Stimulated activated CD8-positive, alpha-beta memory T cell treated with anti-CD3 and anti-CD28 coated beads, Interleukin-4, amount 100 ng/mL, for 24 hours (primary cell): Measurements from ENCODE around the gene C14orf119.
A peak's percentile ranks its signal among the peaks of the same experiment; 100 is the strongest.

Experiments
- DNase-seq: peaks from one replicate; pipeline ENCODE4 v3.0.0-alpha.2; 2020; ENCODE audit warnings: low read depth

Gene C14orf119

DNA sequence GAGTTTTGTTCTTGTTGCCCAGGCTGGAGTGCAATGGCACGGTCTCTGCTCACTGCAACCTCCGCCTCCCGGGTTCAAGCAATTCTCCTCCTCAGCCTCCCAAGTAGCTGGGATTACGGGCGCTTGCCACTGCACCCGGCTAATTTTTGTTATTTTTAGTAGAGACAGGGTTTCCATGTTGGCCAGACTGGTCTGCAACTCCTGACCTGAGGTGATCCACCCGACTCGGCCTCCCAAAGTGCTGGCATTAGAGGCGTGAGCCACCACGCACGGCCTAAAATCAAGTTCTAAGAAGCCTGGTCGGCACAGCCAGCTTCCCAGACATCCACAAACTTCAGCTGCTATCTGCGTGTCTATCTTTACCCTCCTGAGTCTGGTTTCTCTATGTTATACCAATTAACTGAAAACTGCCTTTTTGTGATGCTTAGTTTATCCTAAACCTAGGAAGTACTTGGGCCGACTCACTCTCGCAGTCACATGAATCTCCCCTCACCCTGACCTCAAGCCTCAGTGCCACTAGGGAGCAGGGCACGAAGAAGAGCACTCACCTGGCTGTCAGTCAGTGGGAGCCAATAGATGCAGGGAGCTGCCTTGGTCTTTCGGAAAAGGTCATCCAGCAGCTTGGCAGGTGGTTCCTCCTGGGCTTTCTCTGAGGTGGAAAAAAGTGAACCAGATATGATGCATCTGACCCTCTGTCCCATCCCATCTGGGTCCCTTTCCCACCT lies 34.6 kb upstream of the C14orf119 start:
- DNase-seq, result no peak

DNA sequence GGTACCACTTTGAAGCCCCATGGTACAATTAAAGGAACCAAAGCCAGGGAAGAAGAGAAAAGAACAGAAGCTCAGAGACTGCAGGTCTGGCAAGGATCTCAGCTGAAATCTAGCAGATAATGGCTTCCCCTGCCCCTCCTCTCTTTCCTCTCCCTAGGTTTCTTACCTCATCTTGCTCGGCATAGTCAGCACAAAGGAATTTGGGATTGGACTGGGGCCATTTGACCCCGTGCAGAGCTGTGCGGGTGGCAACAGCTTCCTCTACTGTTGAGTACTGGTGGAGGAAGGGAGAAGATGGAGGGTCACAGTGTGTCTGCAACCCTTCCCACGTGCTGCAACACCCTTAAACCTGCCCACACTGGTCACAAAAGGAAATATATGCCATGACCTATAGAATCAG lies 33.3 kb upstream of the C14orf119 start:
- DNase-seq, result no peak

DNA sequence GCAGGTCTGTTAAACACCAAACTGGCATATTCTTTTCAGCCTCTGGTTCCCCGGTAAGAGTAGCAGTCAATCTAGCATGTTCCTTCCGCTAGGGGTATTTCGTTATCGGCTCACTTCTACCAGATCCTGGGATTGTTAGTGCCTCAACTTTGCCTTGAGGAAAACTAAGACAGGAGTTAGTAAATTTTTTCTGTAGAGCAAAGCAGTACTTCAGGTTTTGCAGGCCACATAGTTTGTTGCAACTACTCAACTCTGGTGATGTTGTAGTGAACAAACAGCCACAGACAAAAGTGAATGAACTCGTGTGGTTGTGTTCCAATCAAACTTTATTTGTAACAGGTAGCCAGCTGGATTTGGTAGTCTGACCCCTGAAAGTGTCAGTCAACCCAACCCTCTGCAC lies 31.7 kb upstream of the C14orf119 start:
- DNase-seq, result no peak

DNA sequence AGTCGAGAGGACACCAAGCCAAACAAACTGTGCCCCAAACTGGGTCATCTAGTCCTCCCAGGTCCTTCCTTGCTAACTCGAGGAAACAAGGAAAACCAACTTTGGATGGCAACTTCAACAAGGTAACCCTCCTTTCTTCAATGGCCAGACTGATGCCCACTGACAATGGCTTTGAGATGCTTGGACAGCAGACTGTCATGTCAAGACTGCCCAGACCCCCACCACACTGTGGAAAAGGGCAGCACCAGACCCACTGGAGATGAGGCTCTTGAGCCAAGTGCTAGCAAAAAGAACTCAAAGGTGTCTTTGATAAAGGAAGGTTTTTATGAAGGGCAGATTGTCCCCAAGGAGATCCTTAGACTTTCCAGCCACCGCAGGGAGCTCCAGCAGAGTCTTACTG lies 28.9 kb upstream of the C14orf119 start:
- no peak for DNase-seq

DNA sequence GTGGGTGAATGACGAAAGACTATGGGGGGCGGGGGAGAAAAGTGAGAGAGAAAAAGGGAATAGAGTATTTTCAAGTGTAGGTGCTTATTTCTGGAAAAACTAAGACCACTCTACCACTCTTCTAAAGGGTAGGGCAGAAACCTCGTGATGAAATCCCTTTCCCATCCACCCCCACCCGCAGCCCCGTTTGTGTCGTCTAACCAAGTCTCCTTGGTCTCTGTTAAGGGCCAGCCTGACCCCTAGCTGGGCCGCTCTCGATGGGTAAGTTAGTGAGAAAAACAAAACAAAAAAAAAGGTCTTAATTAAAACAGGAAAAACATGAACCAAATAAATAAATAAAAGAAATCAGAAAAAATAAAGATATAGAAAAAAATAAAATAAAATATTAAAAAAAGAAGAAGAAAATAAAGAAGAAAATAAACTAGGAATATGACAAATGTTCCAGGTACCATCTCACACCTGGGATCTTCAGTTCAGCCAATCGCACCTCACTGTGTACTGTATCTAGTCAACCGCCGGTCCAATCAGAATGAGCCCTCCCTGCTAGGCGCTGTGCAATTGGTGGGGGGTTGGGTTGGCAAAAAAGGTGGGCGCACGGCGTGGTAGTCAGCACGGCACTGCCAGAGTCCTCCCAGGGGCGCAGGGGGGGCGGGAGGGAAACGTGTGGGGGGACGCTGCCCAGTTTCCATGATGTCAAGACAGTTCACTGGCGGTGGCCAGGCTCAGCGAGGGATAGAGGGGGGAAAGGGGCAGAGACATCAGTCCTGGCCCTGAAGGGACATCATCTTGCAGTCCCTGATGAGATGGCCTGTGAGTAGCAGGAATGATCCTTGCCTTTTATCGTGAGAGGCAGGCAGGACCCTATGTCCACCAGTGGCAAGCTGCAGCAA lies 28.2 kb upstream of the C14orf119 start:
- DNase-seq, result no peak

DNA sequence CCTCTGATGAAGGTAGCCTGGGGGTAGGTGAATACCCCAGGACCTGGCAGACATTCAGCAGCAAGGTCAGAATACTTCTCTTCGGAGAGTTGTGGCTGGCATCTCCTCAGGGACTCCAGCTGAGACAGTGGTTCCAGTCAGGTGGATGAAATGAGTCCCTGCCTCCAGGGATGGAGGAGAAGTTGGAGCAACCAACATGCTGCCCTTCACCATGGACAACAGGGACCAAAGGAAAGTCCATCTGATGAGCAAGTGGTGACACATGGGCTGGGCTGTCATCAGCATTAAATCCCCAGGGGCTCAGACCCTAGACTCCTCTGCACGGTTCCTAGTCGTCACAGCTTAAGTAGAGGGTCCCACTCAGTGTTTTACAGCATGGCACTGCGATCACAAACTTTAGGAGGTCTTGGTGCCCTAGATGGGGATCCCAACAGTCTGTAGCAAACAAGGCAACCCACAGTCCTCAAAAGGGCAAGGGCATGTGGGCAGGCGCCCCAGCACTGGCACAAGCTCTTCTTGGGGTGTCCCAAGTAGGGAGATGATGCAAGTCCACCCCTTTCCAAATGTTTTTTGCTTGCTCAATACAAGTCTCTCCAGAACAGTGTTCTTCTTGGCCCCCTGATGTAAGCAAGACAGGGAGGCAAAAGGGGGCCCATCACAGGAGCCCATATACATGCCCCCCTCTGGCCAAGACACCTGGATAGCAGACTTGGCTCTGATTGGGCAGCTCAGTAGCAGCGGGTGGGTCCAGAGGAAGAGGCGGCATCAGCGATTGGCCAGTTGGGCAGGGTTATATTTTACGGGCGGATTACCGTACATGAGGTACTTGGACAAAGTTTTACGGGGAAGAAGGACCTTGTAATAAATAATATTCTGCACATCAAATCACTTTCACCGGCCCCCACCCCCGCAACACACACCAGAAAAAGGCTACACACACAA lies 27.2 kb upstream of the C14orf119 start:
- no peak for DNase-seq

DNA sequence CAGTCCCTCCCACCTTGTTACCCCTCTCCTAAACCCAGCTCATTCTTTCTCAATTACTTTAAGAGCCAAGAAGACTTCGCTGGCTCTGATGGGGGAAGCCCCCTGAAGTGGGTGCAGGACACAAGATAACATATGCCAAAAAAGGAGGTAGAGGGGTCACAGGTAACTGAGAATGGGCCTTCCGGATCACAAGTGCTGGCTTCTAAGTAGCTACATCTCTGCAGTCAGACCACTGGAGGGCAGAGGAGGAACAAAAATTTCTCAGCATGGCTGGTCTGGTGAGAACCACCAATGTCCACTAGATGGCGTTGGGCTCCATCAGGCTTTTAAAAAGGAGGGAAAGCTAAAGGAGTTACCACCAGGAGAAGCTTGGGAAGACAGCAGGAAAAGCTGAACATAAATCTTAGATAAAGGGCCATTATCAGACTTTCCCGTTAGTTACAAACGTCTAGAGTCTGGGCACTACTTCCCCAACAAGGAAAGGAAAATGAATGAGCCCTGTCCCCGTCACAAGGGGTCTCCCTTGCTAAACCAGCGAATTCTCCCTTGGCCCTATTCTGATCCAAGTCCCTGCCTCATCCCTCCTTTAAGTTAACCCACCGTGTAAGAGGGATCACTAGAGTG lies 26.4 kb upstream of the C14orf119 start:
- peak; percentile 48 for DNase-seq

DNA sequence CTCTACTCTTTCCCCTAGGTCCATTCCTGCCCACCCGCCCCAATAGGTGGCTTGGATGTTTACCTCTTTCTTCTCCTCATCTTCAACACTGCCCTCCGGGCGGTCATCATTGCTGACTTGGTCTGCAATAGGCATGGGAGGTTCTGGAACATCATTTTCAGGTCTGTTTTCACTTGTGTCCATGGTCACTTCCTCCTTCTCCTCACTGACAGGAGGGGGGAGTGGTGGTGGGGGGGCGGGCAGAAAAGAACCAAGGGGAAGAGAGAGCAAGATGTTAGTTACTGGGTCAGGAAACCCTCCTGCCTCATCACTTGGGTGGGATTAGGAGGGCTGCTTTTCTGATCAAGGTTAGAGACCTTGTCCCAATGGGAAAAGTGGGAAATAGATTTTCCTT lies 25.9 kb upstream of the C14orf119 start:
- DNase-seq, result no peak

DNA sequence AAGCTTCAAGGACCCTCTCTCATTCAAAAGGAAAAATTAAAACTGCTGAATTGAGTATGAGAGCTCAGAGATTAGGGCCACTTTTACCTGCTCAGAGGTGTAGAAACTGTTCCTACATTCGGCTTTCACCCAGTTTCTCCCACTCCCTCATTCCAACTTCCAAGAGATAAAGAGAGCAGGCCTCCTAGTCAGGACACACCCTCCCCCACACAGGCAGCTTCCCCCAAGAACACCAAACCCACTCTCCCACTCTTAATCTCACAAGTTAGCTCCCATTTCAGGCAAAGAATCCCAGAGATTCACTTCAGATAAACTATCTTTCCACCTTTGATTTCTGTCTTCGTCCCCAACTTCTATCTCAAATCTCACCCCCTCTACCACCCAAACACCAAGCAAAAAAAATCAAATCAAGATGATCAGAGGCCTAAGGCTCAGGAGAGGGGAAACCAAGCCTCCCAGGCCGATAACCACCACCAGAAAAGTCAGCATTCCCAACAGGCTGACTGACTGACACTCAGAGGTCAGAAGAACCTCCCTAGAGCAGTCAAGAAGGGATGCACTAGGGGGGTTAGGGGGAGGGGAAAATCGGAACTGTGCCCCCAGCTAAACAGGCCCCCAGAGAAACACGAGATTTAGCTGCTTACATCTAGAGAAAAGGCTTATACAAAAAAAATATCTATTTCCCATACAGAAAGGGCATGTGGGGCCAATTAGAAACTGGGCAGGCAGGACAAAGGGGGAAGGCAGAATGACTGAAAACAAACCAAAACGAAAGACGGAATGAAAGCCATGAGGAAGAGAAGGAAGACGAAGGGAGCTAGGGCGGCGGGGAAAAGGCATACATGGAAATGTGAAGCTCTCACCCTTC lies 24.8 kb upstream of the C14orf119 start:
- DNase-seq, result no peak

DNA sequence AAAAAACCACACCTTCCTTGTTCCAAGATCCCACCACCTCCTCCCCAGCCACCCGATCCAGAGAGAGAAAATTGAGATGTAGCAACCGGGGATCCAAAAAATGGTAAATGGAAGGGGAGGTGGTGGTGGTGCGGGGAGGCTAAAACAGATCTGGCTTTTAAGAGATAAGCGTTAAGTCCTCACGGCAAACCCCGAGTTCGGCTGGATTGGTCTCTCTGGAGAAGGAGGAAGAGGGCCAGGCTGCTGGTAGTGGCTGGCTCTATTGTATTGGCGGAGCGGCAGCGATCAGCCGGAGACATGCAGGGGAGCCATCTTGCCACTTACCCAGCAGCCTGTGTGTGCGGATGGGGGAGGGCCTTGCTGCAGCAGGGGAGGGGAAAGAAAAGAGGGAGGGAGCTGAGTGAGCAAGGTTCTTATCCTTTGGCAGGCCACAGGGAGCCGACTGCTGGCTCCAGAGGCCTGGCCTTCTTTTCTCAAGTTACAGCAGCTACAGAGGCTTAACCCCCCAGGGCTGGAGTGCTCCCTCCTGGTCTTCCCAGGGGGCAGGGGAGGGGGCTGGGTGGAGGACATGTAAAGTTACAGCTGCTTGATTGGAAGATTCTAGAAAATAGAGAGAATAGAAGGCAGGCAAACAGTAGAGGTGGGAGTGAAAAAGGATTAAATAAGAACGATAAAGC lies 23.9 kb upstream of the C14orf119 start:
- peak; percentile 63 for DNase-seq

DNA sequence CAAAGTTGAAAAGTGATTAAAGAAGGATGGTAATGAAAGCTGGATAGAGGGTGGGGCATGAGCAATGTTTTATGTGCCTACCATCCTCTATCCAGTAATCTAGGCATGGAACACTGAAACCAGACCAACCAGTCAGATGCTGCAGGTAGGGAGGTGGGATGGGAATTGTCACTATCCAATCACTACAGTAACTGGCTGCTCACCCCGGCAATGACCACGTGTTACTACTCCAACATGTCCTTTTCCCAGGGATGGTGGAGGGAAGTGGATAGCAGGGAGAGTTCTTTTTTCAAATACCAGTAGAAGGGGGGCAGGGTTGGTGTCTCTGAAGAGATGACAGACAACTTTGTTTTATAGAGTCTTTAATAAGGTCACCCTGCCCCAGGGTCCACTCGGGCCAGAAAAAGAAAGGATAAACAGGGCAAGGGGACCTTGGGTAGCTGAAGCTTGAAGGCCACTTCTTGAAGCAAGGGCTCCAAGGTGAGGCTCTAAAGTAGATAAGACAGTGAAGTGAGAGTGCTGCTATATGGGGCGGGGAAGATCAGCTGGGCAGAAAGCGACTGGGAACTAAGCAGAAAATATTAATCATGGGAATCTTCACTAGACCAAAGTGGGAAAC lies 23.3 kb upstream of the C14orf119 start:
- no peak for DNase-seq

DNA sequence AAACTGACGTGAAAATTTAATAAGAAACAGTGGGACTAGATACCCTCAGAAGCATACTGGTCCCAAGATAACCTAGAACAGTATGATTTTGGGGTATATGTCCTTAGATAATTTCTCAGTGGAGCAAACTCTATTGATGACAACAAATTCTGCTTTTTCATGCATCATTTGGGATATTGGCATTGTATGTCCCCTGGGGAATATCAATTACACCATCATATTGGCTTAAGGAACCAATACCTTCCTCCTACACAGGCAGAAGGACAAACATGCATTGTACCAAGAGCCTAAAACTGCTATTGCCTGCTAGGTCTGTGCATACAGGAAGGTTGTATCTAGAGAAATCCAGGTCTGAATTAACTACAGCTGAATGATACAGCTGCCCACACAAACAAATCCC lies 20.4 kb upstream of the C14orf119 start:
- DNase-seq, result no peak

DNA sequence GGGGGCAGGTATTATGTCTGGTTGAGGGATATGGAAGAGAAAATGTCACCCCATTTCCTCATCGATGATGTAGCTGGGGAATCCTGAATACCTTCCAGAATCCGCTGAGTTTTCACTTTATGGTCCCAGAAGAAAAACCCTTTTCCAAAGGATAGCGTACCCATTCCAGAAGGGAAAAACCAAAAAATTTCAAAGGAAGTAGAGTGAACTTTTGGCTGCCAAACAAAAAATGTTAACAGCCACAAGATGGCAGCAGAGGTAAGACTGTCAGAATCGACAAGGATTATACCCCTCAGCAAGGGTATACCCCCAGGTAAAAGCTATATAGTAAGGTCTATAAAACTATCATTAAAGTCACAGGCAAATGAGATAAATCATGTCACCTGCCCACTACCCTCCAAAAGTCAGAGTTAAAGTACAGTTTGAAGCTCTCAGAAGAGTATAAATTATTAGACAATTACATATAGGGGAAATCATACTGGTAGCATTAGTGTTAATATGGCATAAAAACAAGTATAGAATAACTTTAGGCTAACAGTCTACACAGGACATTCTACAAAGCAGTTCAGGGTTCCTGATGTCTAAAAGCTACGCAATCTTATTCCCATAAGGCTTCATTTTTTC lies 18.4 kb upstream of the C14orf119 start:
- DNase-seq, result no peak

DNA sequence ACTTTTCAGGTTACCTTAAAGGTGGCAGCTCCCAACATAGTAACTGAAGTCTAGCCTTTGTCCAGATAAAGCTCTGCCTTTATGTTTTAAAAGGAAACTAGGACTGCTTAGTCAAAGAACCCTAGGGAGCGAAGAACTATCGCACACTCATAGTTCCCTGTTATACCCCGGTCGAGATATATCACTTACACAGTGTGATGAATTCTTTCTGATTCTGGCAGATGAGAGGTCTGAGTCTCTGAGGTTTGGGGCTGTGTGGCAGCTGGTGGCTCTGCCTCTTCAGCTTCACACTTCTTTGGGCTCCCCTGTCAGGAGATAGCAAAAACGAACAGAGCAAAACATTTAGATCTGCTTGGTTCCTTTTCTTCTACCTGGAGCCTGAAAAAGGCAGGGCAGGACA lies 17.3 kb upstream of the C14orf119 start:
- DNase-seq, result no peak

DNA sequence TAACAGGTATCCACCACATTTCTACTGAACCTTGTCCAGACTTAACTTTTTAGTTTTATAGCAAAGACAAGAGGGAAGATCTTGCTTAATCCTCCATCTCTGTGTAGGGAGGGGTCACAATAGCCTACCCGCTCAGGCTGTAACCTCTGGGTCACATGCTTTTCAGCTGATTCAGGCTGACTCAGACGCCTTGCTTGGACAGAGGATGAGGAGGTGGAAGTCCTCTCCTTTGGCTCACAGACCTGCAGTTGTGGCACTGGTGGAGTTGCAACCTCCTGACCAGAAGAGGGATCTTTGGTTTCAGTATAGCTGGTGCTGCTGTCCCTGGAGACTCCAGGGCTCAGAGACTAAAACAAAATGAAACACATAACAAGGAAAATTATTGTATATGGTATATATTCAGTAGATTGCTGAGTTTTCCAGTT lies 16.6 kb upstream of the C14orf119 start:
- no peak for DNase-seq

DNA sequence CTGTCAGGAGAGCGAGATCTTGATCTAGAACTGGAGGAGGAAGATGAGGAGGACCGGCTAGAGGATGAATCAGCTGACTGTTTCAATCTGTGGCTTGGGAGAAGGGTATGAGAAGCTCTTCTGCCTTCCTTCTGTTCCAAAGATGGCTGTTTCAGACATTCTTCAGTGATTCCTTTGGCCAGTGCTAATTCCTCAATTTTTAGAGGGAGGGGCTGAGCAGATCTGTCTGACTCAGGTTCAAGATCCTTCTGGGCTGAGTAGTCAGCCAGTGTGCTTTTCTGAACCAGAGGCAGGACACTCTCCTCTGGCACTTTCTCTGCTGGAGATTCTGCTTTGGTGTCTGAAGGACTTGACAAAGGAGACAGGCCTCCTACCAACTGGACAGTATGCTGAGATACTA lies 15.6 kb upstream of the C14orf119 start:
- DNase-seq, result no peak

DNA sequence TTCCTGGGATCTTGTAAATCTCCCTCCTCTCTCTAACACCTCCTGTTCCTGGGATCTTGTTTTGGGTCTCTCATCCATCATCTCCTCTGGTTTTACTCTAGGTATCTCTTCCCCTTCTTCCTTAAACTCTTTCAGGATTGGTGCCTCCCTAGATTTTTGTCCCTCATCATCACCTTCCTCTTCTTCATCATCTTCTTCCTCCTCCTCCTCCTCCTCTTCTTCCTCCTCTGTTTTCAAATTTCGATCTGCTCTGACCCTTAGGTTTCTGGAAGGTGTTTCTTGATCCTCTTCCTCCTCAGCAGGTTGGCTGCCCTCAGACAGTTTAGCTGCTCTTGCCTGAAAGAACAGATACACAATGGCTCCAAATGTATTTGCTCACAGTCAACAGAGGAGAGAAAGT lies 14.8 kb upstream of the C14orf119 start:
- no peak for DNase-seq

DNA sequence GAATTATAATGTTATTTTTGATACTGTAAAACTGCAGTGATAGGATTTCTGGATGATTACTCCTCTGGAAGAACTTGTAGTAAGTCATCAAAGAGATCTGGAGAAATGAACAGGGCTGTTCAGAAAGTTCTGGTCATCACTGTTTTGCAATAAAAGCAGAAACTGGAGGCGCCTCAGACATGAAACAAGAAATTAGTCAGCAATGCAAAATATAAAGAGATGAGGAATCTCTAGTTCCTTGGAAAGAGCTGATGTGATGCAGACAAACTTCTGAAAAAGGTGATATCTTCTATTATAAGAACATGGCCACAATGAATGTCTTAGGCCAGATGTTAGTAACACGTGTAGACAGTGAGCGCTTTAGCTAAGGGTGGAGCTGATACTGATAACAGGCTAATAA lies 9.8 kb upstream of the C14orf119 start:
- no peak for DNase-seq

DNA sequence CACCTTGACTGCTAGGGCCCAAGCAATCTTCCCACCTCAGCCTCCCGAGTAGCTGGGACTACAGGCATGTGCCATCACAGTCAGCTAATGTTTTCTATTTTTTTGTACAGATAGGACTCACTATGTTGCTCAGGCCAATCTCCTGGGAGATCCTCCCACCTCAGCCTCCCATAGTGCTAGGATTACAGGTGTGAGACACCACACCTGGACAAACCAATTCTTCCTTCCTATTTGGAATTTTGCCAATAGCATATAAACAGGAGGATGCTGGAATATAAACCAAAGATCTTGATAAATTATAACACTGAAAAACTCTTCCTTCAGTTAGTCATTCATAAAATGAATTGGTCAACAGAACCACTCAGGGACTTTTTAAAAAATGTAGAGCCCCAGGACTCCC lies 8.7 kb upstream of the C14orf119 start:
- no peak for DNase-seq
